GM19023 (cell line): ENCODE results near the gene GARIN5B.
A peak's percentile ranks its signal among the peaks of the same experiment; 100 is the strongest.
"Not testable (repeated sequence)": the region's sequence is repeated elsewhere in the genome, so short reads cannot be mapped to it uniquely, and the experiment has no call there.

ENCODE experiments used
- ATAC-seq: cut with Tn5 transposase; IDR thresholded peaks from one replicate; pipeline ENCODE4 v1.9.1; 2021; ENCODE audit warnings: mild to moderate bottlenecking, moderate library complexity; ENCODE audit not compliant: unreplicated experiment

The GARIN5B gene

DNA sequence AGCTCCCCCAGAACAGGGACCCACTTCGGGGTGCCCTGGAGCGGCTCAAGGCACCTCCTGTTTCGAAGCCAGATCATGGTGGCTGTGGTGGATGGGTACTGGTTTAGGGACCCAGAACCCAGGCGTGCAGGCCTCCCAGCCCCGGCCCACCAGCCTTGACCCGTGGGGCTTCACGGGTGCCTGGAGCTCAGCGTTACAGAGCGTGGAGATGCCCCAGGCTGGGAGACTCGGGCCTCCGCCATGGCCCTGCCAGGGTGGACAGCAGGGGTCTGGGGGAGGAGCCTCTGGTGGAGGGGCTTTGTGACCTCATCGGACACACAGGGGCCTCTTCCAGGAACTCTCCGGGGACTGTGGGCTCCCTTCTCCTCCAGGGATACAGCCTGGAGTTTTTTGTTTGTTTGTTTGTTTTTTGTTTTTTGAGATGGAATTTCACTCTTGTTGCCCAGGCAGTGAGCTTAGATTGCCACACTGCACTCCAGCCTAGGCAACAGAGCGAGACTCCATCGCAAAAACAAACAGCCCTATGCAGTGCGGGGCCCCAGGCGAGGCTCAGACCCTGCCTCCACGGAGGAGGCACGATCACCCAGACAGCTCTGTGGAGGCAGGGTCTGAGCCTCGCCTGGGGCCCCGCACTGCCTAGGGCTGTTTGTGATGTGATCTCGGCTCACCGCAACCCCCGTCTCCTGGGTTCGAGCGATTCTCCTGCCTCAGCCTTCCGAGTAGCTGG, at the start of gene GARIN5B:
Gene GARIN5B, minus strand, starts transcription at position 271 of the 727 bp plus-strand sequence. Its CDS starts 194 bp downstream, at position 77.
- ATAC-seq: no peak

DNA sequence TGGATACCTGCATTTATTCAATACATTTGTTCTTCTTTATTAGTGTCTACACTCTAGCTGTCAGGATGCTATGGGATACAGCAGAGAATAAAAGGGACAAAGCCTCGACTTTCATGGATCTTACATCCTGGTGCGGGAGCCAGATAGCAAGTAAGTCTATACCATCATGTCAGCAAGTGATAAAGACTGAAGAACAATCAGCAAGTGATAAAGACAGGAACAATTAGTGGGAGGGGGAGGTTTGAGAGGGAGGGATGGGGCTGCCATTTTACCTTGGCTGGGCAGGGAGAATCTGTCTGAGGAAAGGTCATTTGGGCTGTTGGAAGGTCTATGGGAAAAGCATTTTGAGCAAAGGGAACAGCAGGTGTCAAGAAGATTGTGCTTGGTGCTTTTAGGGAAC, 47.1 kb upstream of the GARIN5B start:
- no peak for ATAC-seq

DNA sequence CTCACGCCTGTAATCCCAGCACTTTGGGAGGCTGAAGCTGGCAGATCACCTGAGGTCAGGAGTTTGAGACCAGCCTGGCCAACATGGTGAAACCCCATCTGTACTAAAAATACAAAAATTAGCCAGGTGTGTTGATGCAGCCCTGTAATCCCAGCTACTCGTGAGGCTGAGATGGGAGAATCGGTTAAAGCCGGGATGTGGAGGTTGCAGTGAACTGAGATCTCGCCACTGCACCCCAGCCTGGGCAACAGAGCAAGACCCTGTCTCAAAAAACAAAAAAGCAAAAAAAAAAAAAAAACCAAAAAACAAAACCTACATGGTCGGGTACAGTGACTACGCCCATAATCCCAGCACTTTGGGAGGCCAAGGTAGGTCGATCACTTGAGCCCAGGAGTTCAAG, 46.1 kb upstream of the GARIN5B start:
- ATAC-seq: not testable (repeated sequence)

DNA sequence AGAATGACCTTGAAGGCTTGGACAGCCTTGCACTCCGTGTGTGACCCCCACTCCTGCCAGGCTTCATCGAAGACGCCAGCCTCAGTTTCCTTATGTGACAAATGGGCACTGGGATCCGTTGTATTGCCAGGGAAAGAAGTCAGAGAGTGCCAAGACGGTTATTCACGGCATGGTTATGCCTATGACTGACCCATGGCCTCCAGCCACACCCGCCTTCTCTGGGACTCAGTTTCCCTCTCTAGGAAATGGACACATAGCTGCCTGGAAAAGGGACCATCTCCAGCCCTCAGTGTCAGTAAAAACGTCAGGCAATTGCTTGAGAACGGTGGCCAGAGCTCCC, 45.4 kb upstream of the GARIN5B start:
- no peak for ATAC-seq

DNA sequence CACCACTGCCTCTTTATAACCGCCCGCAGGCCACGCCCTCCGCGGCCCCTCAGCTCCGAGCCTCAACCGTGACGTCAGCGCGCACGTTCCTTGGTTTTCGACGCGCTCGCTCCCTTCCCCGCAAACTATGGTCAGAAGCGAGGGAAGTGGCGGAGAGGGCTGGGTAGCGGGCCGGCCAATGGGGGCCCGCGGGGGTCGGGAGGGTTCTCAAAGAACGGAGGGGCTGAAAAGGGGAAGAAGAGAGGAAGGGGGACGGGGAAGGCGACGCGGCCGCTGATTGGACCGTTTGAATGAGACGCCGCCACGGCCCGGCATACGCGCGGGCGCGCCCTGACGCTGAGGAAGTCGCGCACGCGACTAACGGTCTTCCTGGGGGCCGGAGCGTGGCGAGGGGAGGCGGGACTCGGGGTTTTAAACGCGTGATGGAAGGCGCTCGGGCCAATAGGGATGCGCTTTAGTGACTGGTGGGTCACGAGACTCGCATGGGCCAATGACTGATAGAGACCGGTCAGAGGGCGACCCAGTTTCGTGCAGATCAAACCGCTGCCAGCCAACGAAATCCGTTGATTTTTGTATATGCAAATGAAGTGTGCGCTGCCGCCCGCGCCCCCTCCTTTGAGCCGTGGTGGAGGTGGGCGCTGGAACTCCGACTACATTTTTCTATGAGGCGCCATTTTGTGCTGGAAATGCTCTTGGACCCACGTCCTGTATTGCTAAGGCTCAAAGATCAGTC, 44.9 kb upstream of the GARIN5B start:
- ATAC-seq: peak; percentile 85

DNA sequence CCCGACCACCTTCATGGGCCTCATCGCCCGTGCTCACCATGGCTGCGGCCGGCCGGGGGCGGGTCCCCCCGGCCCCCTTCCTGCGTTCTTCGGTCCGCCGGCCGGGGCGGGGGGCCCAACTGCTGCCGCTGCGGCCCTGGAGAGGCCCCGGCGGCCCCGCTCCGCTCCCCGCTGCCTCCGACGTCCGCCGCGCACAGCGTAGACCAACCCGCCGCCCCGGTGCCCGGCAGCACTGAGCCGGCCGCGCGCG, 44.4 kb upstream of the GARIN5B start, which contains the start of gene UBE2S:
Gene UBE2S, minus strand, starts transcription at position 239 of the 250 bp plus-strand sequence. Its CDS starts 199 bp downstream, at position 40.
- peak; percentile 18 for ATAC-seq

DNA sequence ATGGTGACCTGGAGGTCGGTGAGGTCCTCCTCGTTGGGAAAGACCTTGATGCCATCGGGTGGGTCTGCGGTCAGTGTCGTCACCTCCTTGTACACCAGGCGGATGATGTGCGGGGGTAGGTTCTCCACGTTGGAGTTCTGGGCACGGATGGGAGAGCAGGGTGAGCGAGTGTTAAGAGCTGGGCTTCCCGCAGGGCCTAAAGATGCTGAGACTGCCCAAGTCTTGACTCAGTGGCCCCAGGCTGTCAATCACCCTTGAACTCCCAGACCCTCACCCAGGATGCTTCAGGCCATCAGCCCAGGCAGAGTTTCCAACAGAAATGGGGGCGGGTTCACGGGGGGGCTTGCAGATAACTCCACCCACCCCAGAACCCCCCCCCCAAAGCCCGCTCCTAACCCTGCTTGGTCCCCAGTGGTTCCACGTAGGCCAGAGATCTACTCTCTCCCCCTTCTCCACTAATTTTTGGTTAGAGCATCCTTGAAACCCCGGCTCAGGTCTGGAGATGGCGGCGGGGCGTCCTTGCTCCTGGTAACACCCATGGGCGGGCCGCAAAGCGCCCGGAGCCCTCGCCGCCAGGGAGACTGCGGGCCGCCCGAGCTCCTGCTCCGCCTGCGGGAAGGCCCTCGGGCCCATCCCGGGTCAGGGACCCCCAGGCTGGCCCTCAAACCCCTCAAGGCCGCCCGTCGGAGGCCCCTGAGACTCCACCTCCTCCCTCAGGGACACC, 43.9 kb upstream of the GARIN5B start:
- ATAC-seq: no peak

DNA sequence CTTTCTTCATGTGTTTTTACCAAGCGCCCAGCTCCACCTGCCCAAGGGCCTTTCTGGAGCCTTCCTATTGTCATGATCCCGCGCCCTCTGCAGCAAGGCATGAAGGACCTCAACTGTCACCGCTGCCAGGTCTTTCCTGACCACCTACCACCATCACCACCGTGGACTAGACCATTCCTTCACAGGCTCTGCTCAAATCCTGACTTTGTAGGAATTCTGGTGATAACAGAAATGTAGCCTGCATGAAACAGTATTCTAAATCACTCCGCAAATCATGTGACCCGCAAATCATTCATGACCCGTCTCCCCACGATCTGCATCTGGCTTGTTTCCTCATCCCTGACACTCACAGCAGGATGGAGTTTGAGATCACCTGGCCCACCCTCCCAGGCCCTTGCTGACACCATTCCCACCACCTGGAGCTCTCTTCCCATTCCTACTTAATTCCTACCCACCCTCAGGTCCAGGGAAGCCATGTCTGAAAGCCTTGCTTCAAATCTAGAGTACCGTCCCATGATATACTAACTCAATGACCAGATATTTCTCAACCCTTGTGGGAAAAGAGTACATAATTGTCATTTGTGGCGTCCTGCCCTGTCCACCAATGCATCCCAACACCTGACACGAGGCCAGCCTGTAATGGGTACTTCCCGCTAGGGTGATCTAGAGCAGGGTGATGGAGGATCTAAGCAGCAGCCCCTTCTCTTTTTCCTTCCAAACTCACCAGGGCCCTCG, 43.2 kb upstream of the GARIN5B start:
- no peak for ATAC-seq

DNA sequence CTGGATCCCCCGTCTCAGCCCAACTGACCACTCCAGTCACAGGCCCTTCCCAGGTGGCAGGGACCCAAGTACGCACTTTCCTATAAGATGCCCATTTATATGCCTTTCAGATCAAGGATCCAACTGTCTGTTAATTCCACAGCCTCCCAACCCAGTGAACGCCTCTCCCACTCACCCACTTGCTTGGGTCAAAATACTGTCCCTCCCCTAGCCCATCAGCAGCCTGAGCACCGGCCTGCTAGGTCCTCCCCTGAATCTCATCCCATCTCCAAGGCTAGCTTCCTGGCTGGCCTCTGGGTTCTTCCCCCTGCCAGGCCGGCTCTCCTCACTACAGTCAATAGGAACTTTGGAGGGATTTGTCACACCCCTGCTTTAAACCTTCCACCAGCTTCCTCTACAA, 42.6 kb upstream of the GARIN5B start:
- no peak for ATAC-seq

DNA sequence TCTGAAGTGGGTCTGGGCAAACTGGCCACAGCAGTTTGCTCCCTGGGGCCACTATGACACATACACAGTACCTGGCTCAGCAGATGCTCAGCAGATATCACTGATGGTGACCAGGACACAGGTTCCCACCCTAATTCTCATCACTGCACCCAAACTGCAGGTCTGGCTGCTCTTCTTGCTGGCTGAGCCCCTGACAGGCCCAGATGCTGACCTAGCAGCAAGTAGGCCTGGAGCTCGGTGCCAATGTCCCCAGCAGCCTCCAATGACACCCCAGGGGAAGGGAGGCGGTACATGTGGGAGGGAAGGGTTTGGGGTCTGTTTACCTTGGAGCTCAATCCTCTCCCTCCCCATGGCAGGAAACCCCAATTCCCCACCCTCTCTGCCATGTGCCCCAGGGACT, 39.4 kb upstream of the GARIN5B start:
- ATAC-seq: no peak

DNA sequence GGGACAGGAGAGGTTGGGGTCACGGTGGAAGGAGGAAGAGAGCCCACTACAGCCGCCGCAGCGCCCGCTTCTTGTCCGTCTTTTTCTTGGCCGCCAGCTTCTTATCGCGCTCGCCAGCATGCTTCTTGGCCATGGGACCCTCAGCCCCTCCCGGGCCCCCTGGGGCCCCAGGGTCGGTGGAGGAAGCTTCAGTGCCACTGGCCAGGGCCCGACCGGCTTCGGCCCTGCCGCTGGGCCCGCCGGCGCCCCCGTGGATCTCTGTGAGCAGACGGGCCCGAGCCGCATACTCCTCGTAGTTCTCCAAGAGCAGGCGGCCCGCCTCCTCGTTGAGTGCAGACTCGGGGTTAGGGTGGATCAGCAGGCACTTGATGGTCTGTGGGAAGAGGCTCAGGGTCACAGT, 38.3 kb upstream of the GARIN5B start:
- not testable (repeated sequence) for ATAC-seq

DNA sequence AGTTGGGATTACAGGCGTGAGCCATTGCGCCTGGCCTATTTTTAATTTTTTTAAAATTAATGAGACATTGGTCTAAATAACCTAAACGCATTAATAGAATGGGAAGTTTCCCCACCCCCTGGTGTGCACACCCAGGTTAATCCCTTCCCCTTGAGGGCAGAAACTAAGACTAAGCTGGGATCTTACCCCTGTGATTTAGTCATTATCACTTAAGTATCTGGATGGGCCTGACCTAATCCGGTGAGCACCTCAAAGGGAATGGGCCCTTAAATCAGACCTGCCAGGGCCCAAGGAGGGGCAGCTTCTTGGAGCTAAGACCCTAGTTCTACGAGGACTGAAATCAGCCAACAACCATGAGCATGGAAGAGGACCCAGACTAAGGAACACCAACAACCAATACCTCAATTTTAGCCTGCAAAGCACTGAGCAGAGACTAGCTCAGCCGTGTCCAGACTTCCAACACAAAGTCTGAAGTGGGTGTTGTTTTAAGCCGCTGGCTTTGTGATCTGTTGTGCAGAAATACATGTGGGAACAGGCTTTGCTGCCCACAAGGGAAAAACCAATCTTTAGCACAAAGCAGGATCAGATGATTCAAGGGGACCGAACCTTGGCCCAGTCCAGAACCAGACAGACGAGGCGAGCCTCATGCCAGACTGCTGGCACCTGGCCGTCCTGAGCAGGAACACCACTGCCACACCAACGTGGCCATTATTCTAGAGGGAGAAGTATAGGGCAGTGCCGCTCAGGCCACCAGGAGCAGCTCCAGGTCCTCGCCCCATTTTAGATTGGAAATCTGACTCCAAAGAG, 37.4 kb upstream of the GARIN5B start:
- no peak for ATAC-seq

DNA sequence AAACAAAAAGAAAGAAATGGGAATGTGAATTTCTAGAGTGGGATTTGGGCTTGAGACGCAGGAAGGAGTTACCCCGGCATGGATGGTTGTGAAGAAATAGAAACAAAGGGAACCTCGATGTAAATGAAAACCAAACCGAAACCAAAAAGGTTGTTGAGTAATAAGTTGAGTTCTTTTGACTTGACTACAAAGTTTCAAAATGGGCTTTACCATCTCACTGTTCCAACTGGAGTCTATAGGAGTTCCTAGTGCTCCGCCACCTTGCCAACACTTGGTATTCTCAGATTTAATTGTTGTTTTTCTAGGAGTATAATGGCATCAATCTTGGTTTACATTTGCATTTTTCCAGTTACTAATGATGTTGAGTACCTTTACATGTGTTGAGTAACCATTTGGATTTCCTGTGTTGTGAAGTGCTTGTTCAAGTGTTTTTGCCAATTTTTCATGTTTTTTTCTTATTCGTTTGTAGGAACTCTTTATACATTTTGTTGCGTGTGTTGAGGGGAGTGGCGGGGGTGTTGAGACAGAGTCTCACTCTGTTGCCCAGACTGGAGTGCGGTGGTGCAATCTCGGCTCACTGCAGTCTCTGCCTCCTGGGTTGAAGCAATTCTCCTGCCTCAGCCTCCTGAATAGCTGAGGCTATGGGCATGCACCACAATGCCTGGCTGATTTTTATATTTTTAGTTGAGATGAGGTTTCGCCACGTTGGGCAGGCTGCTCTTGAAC, 35.3 kb upstream of the GARIN5B start:
- ATAC-seq: no peak

DNA sequence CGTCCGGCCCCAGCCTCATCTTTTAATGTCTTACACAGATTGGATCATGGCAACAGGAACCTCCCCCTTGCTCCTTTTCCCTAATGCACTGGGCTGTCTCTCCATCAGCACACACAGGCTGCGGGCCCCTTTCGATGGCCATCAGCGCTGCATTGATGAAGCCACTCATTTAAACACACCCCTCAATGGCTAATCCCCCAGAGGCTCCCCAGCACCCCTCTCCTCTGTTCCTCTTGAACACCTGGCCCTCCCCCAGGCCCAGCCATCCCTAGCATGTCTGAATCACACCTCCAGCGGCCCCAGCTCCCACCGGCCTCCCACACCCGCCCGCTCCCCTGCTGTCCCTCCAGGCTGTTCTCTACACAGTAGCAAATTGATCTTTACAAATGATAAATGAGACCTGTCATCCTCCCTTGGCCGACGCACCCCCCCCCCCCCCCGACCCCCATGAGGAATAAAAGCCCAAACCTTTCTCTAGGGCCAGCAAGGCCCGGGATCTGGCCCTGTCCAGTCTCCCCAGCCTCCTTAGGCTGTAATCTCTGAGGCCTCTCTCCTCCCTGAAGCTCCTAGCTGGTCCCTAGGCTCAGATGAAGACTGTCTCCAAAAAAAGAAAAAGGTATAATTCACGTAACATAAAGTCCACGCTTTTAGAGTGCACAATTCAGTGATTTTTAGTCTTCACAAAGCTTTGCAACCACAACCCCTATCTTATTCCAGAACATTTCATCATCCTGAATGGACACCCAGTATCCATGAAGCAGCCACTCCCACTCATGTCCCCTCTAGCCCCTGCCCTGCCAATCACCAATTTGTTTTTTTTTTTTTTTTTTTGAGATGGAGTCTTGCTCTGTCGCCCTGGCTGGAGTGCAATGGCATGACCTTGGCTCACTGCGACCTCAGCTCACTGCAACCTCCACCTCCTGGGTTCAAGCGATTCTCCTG, 30.0 kb upstream of the GARIN5B start:
- ATAC-seq: no peak

DNA sequence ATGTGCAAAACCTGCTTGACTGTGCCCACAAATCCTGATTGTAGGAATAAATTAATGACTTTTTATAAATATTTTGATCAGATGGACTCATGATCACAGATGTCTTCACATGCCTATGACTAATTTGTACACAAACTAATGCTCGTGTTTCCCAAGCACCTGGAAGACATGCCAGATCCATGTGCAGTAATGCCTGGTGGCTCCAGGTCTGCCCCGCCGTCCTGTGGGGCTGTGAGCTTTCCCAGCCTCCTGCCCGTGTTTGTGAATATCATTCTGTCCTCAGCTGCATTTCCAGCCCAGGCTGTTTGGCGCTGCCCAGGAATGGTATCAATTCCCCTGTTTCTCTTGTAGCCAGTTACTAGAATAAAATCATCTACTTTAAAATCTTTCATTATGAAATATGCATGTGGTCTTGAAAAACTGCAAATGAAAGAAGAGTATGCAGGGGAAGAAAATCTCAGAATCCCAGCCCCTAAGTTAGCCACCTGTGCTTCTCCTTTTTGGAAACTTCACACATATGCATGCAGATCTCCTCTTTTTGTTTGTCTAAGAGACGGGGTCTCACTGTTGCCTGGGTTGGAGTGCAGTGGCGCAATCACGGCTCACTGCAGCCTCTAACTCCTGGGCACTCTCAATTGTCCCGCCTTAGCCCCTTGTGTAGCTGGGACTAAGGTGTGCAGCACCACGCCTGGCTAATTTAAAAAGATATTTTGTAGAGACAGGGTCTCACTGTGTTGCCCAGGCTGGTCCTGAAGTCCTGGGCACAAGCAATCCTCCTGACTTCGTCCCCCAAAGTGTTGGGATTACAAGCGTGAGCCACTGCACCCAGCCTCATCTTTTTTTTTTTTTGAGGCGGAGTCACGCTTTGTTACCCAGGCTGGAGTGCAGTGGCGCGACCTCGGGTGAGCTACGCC, 28.9 kb upstream of the GARIN5B start:
- ATAC-seq: no peak

DNA sequence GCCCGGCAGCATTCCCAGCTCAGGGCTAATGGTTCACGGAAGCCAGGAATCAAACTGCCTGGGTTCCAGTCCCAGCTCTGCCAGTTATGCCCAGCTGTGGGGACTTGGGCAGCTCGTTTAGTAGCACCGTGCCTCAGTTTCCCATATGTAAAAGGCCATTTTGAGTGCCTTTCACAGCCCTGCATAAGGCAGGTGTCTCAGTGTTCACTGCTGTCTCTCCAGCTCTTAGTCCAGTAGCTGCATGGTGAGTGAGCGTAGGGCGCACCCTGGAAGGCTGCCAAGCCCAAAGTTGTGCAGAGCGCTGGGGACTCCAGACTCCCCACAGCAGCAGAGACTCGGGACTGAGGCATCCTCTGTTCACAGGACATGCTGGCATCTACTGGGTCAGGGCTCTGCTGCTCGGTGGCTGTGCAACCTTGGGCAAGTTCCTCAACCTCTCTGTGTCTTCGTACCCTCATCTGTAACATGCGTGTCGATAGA, 28.2 kb upstream of the GARIN5B start:
- ATAC-seq: no peak

DNA sequence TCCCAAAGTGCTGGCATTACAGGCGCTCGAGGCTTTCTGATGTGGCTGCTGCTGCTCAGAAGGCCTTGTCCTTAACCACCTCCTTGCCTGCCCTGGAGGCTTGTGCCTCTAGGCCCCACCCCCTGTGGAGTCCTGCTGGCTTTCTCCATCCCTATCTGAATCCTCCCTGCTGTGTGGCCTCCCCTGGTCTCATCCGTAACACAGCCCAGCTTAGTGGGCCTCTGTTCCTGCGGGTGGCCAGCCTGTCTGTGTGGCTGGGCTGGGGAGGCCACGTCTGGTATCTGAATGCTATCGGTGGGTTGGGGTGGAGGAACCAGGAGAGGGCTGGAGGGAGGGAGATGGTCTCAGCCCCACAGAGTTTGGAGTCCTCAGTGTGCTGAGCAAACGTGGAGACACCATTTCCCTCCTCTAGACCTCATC, 27.4 kb upstream of the GARIN5B start:
- no peak for ATAC-seq
